Activated T-cell treated with anti-CD3 and anti-CD28 coated beads for 48 hours (primary cell): Measurements from ENCODE around the gene NUP62.
A peak's percentile ranks its signal among the peaks of the same experiment; 100 is the strongest.

Source experiments
- DNase-seq: peaks from one replicate; pipeline ENCODE4 v3.0.0-alpha.2; 2020; ENCODE audit warnings: low read depth

Gene NUP62

GRCh38 chr19:49880162-49880869, 49.0 kb downstream of the NUP62 start:
- no peak for DNase-seq

- no peak for DNase-seq
Observed at GRCh38 chr19:49879243-49879963, 49.9 kb downstream of the NUP62 start.

GRCh38 chr19:49878744-49879070, 50.6 kb downstream of the NUP62 start:
- DNase-seq: no peak

- peak; percentile 99 for DNase-seq
Observed at GRCh38 chr19:49877879-49878743, 51.2 kb downstream of the NUP62 start.

- peak; percentile 93 for DNase-seq
Observed at GRCh38 chr19:49877020-49877878, 52.1 kb downstream of the NUP62 start, which contains the start of the genes AKT1S1 and TBC1D17. TSS of gene AKT1S1 (minus strand) at chr19:49877355. CDS start at chr19:49873295, 4,060 bp downstream. TSS of gene TBC1D17 (plus strand) at chr19:49877702. CDS start at chr19:49877724, 22 bp downstream.

- peak; percentile 97 for DNase-seq
Observed at GRCh38 chr19:49876422-49877019, 52.8 kb downstream of the NUP62 start.

GRCh38 chr19:49875857-49876421, 53.4 kb downstream of the NUP62 start:
- peak; percentile 41 for DNase-seq

GRCh38 chr19:49875177-49875576, 54.1 kb downstream of the NUP62 start:
- DNase-seq: no peak

GRCh38 chr19:49874503-49875157, 54.7 kb downstream of the NUP62 start:
- no peak for DNase-seq

- DNase-seq: no peak
Observed at GRCh38 chr19:49873834-49874233, 55.5 kb downstream of the NUP62 start.

GRCh38 chr19:49873129-49873521, 56.2 kb downstream of the NUP62 start:
- no peak for DNase-seq

- DNase-seq: no peak
Observed at GRCh38 chr19:49872245-49873128, 56.8 kb downstream of the NUP62 start.

GRCh38 chr19:49871349-49871985, 57.8 kb downstream of the NUP62 start:
- no peak for DNase-seq

- DNase-seq: no peak
Observed at GRCh38 chr19:49870309-49870901, 58.9 kb downstream of the NUP62 start.

GRCh38 chr19:49869484-49870308, 59.6 kb downstream of the NUP62 start:
- DNase-seq: peak; percentile 86

- DNase-seq: no peak
Observed at GRCh38 chr19:49869009-49869483, 60.3 kb downstream of the NUP62 start.
